ENCODE measurements around the gene ABAT. TPM values are rescaled to one million over a fixed set of nuclear protein-coding genes. Genes with fewer than 3 reads are reported as not detected.

ABAT gene
- total RNA-seq, 1 donor from 2014 or later: 23.3 TPM

GRCh38 chr16:8663192-8664089, 11.0 kb upstream of the ABAT start:
- Histone ChIP-seq H2AFZ (ENCODE audit: low read depth, low read length) (no peak overlapping the region), H3K36me3 (ENCODE audit: insufficient read depth, low read length) (no peaks in the 10 kb centered on the region), H3K79me2 (ENCODE audit: insufficient read depth, low read length) (no peaks in the 10 kb centered on the region), H3K27ac (ENCODE audit: low read depth, low read length) (no peak overlapping the region), H4K20me1 (ENCODE audit: insufficient read depth, low read length) (no peaks in the 10 kb centered on the region), H3K27me3 (ENCODE audit: insufficient read depth, low read length) (peaks cover 3% of the 10 kb centered on the region), H3K9ac (ENCODE audit: low read length) (no peak overlapping the region), H3K4me3 (ENCODE audit: insufficient read depth, low read depth, low read length) (no peak overlapping the region), H3K4me2 (ENCODE audit: low read length) (no peak overlapping the region), H3K4me1 (ENCODE audit: insufficient read depth, low read length) (no peaks in the 10 kb centered on the region), H3K9me3 (ENCODE audit: insufficient read depth, low read depth, low read length) (no peaks in the 10 kb centered on the region)
- no peaks in the 10 kb centered on the region for H3K9me3 Mint-ChIP-seq (ENCODE audit: unreplicated experiment)
- H3K4me1 Mint-ChIP-seq (ENCODE audit: low read depth, unreplicated experiment): no peaks in the 10 kb centered on the region
- FAIRE-seq (no peak), DNase-seq (ENCODE audit: low read depth) (no peak)
- H3K4me3 Mint-ChIP-seq (ENCODE audit: unreplicated experiment): no peak overlapping the region
- TF ChIP-seq EZH2 (IDR thresholded peaks at IDR 0.05; ENCODE audit: insufficient read depth, low read length): no peak
- no peak for TF ChIP-seq CTCF (IDR thresholded peaks at IDR 0.05; ENCODE audit: insufficient read depth, low read depth, low read length)
- peaks cover 3% of the 10 kb centered on the region for H3K36me3 Mint-ChIP-seq (ENCODE audit: low read depth, unreplicated experiment)
- H3K27me3 Mint-ChIP-seq (ENCODE audit: low read depth, unreplicated experiment): peaks cover 18% of the 10 kb centered on the region
- no peak overlapping the region for H3K27ac Mint-ChIP-seq (ENCODE audit: unreplicated experiment)

- TF ChIP-seq CTCF (IDR thresholded peaks at IDR 0.05; ENCODE audit: insufficient read depth, low read depth, low read length): no peak
- TF ChIP-seq EZH2 (IDR thresholded peaks at IDR 0.05; ENCODE audit: insufficient read depth, low read length): no peak
- H3K27ac ChIP-seq (ENCODE audit: low read depth, low read length): no peak overlapping the region
- peaks cover 2% of the 10 kb centered on the region for H3K27me3 ChIP-seq (ENCODE audit: insufficient read depth, low read length)
- H3K9me3 Mint-ChIP-seq (ENCODE audit: unreplicated experiment): no peaks in the 10 kb centered on the region
- no peak overlapping the region for H3K27ac Mint-ChIP-seq (ENCODE audit: unreplicated experiment)
- H3K79me2 ChIP-seq (ENCODE audit: insufficient read depth, low read length): no peaks in the 10 kb centered on the region
- H3K4me2 ChIP-seq (ENCODE audit: low read length): no peak overlapping the region
- DNase-seq (ENCODE audit: low read depth) (no peak), FAIRE-seq (no peak)
- H3K36me3 ChIP-seq (ENCODE audit: insufficient read depth, low read length): no peaks in the 10 kb centered on the region
- H3K9ac ChIP-seq (ENCODE audit: low read length): no peak overlapping the region
- no peaks in the 10 kb centered on the region for H3K9me3 ChIP-seq (ENCODE audit: insufficient read depth, low read depth, low read length)
- no peak overlapping the region for H3K4me3 Mint-ChIP-seq (ENCODE audit: unreplicated experiment)
- peaks cover 3% of the 10 kb centered on the region for H3K36me3 Mint-ChIP-seq (ENCODE audit: low read depth, unreplicated experiment)
- no peaks in the 10 kb centered on the region for H3K4me1 Mint-ChIP-seq (ENCODE audit: low read depth, unreplicated experiment)
- no peaks in the 10 kb centered on the region for H3K4me1 ChIP-seq (ENCODE audit: insufficient read depth, low read length)
- H3K27me3 Mint-ChIP-seq (ENCODE audit: low read depth, unreplicated experiment): peaks cover 17% of the 10 kb centered on the region
- no peak overlapping the region for H2AFZ ChIP-seq (ENCODE audit: low read depth, low read length)
- H4K20me1 ChIP-seq (ENCODE audit: insufficient read depth, low read length): no peaks in the 10 kb centered on the region
- H3K4me3 ChIP-seq (ENCODE audit: insufficient read depth, low read depth, low read length): no peak overlapping the region
Measured at GRCh38 chr16:8665529-8665928, 8.9 kb upstream of the ABAT start.

GRCh38 chr16:8667492-8667891, 6.9 kb upstream of the ABAT start:
- Histone ChIP-seq H3K36me3 (ENCODE audit: insufficient read depth, low read length) (no peaks in the 10 kb centered on the region), H3K27me3 (ENCODE audit: insufficient read depth, low read length) (peaks cover 2% of the 10 kb centered on the region), H2AFZ (ENCODE audit: low read depth, low read length) (no peak overlapping the region), H4K20me1 (ENCODE audit: insufficient read depth, low read length) (no peaks in the 10 kb centered on the region), H3K9me3 (ENCODE audit: insufficient read depth, low read depth, low read length) (no peaks in the 10 kb centered on the region), H3K79me2 (ENCODE audit: insufficient read depth, low read length) (no peaks in the 10 kb centered on the region), H3K4me2 (ENCODE audit: low read length) (no peak overlapping the region), H3K27ac (ENCODE audit: low read depth, low read length) (no peak overlapping the region), H3K9ac (ENCODE audit: low read length) (no peak overlapping the region), H3K4me3 (ENCODE audit: insufficient read depth, low read depth, low read length) (no peak overlapping the region), H3K4me1 (ENCODE audit: insufficient read depth, low read length) (no peaks in the 10 kb centered on the region)
- no peak for FAIRE-seq
- Mint-ChIP-seq H3K4me1 (ENCODE audit: low read depth, unreplicated experiment) (no peaks in the 10 kb centered on the region), H3K36me3 (ENCODE audit: low read depth, unreplicated experiment) (peaks cover 3% of the 10 kb centered on the region), H3K4me3 (ENCODE audit: unreplicated experiment) (peak overlapping the region; percentile 50), H3K27me3 (ENCODE audit: low read depth, unreplicated experiment) (peaks cover 17% of the 10 kb centered on the region), H3K27ac (ENCODE audit: unreplicated experiment) (no peak overlapping the region), H3K9me3 (ENCODE audit: unreplicated experiment) (no peaks in the 10 kb centered on the region)
- no peak for TF ChIP-seq EZH2 (IDR thresholded peaks at IDR 0.05; ENCODE audit: insufficient read depth, low read length)
- TF ChIP-seq CTCF (IDR thresholded peaks at IDR 0.05; ENCODE audit: insufficient read depth, low read depth, low read length): no peak
- no peak for DNase-seq (ENCODE audit: low read depth)
